Panc1 (cell line): ENCODE data around the gene NDUFA12. TPM values are rescaled to one million over a fixed set of nuclear protein-coding genes. Genes with fewer than 3 reads are reported as not detected.

Experiments used
- ATAC-seq: fragments of 200-7000 bp; cut with Tn5 transposase; 2 replicates; pipeline ENCODE4 v1.9.1; 2020; ENCODE audit warnings: mild to moderate bottlenecking, moderate library complexity
- BruUV-seq: library from RNA; stranded (reverse); fragments of 400-500 nt; replicated peaks from 2 replicates; lab custom pipeline; 2021; lab: Mats Ljungman, UMichigan
- CTCF ChIA-PET: fragments of 300-600 bp; sonication (Branson Sonifier 250); formaldehyde crosslinking; loops from one replicate; lab custom pipeline; 2022; ENCODE audit warnings: antibody characterized with exemption; lab: Charles Lee
- POLR2A ChIA-PET: fragments of 300-600 bp; sonication (Branson Sonifier 250); formaldehyde crosslinking; loops from one replicate; lab custom pipeline; 2022; ENCODE audit warnings: antibody characterized with exemption; lab: Charles Lee
- DNase-seq: peaks from one replicate; pipeline ENCODE4 v3.0.0-alpha.2; 2010; ENCODE audit warnings: low read depth, low spot score
- H3K27ac ChIP-seq: 2 replicates; pipeline ENCODE4 v1.5.1; 2011; ENCODE audit warnings: mild to moderate bottlenecking, low read length, inconsistent platforms
- H3K27me3 ChIP-seq: fragments of 200-500 bp; sonication (Bioruptor generic); 2 replicates; pipeline ENCODE4 v1.6.0; 2014; ENCODE audit warnings: low read length, inconsistent platforms; ENCODE audit not compliant: control insufficient read depth, insufficient read depth
- H3K36me3 ChIP-seq: fragments of 200-500 bp; sonication (Bioruptor generic); 2 replicates; pipeline ENCODE4 v1.5.1; 2014; ENCODE audit warnings: inconsistent platforms, mild to moderate bottlenecking, low read length, moderate library complexity; ENCODE audit not compliant: control insufficient read depth, insufficient read depth
- H3K4me1 ChIP-seq: 2 replicates; pipeline ENCODE4 v1.5.1; 2011; ENCODE audit warnings: inconsistent platforms, mild to moderate bottlenecking, low read length, moderate library complexity; ENCODE audit not compliant: control insufficient read depth, insufficient read depth
- H3K4me3 ChIP-seq, 2 experiments: 2 replicates each; pipeline ENCODE4 v1.5.1; 2011 to 2012; ENCODE audit warnings: low read depth in 2 of 2, low read length in 2 of 2, mild to moderate bottlenecking in 2 of 2, inconsistent platforms in 1 of 2, moderate library complexity in 1 of 2
- H3K9me3 ChIP-seq: fragments of 200-500 bp; sonication (Bioruptor generic); 2 replicates; pipeline ENCODE4 v1.5.1; 2014; ENCODE audit warnings: low read depth, mild to moderate bottlenecking, inconsistent platforms, low read length, moderate library complexity; ENCODE audit not compliant: control insufficient read depth, insufficient read depth
- CTCF ChIP-seq: fragments of 450-650 bp; IDR thresholded peaks from 2 replicates; pipeline ENCODE4 v1.5.1; 2017; ENCODE audit warnings: mild to moderate bottlenecking
- POLR2AphosphoS5 ChIP-seq: IDR thresholded peaks from 2 replicates; pipeline ENCODE4 v1.6.1; 2012; ENCODE audit warnings: mild to moderate bottlenecking, low read depth, low read length, moderate library complexity
- REST ChIP-seq, 2 experiments: IDR thresholded peaks; 2 replicates each; pipeline ENCODE4 v1.6.1; 2011 to 2012; ENCODE audit warnings: low read depth in 2 of 2, control low read depth in 1 of 2, low read length in 1 of 2, mild to moderate bottlenecking in 1 of 2, moderate library complexity in 1 of 2; ENCODE audit not compliant: insufficient read depth in 1 of 2
- TCF7L2 ChIP-seq: IDR thresholded peaks from 2 replicates; pipeline ENCODE4 v1.6.1; 2011; ENCODE audit warnings: mild to moderate bottlenecking, low read depth, low read length, inconsistent platforms
- in situ Hi-C: cut with HindIII; loops from 2 replicates; pipeline ENCODE4 v1.10.0; 2016; ENCODE audit warnings: low sequenced_read_pairs, low pct_unique_long_range_greater_than_20kb
- intact Hi-C: fragments of 100-400 bp; cut with micrococcal nuclease; formaldehyde crosslinking; loops from one replicate; pipeline ENCODE4 v1.10.0; 2022; ENCODE audit not compliant: unreplicated experiment
- total RNA-seq: library from RNA; stranded (reverse); gene quantifications from one replicate; pipeline ENCODE4 v1.2.1, GENCODE V29; 2021; ENCODE audit not compliant: unreplicated experiment

Gene NDUFA12
- total RNA-seq, 1 experiment from 2014 or later, result 108 TPM

DNA sequence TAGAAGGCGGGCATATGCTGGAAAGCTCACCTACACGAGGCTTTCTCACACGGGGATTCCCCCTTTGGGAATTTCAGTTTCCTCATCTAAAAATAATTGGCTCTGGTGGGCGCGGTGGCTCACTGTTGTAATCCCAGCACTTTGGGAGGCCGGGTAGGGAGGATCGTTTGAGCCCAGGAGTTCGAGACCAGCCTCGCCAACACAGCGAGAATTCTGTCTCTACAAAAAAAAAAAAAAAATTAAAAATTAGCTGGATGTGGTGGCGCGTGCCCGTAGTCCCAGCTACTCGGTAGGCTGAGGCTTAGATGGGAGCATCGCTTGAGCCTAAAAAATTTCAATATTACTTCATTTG lies 400 bp upstream of the NDUFA12 start:
- no peaks in the 10 kb centered on the region for H3K9me3 ChIP-seq
- peaks cover 3% of the 10 kb centered on the region; the same call in 1 of the 2 replicates for H3K36me3 ChIP-seq
- CTCF ChIA-PET, result interaction anchor here (0.6 to 0.7 kb wide), 3 partner anchors 11 to 87 kb away, joined by 3 to 12 read pairs (median 4); no protein-coding TSS in a partner anchor
- peak; percentile 49 for ATAC-seq
- TSS peak; percentile 90 for BruUV-seq
- no peaks in the 10 kb centered on the region for H3K27me3 ChIP-seq
- intact Hi-C loops (no loop called here), in situ Hi-C loops (no loop called here)
- H3K27ac ChIP-seq, result peak overlapping the region; percentile 88
- no peak for DNase-seq
- POLR2A ChIA-PET, result interaction anchor here (0.7 kb wide), 2 partner anchors 130 to 295 kb away, joined by 5 to 6 read pairs; no protein-coding TSS in a partner anchor
- peak overlapping the region; percentile 77 to 93 for H3K4me3 ChIP-seq
- H3K4me1 ChIP-seq, result peaks cover 4% of the 10 kb centered on the region; the same call in 1 of the 2 replicates
- TF ChIP-seq CTCF (no peak), REST (IDR thresholded peaks at IDR 0.05; ENCODE audit: insufficient read depth in 1 of 2, low read depth in 2 of 2, low read length in 1 of 2) (no peak), POLR2AphosphoS5 (no peak)

GRCh38 chr12:95002754-95003153 lies 743 bp downstream of the NDUFA12 start:
- TF ChIP-seq TCF7L2 (no peak), CTCF (no peak), REST (IDR thresholded peaks at IDR 0.05; ENCODE audit: insufficient read depth in 1 of 2, low read depth in 2 of 2, low read length in 1 of 2) (no peak)
- CTCF ChIA-PET, result no interaction called here
- POLR2A ChIA-PET, result no interaction called here
- peak overlapping the region; percentile 77 to 93 for H3K4me3 ChIP-seq
- ATAC-seq (no peak), DNase-seq (no peak)
- H3K4me1 ChIP-seq, result peaks cover 4% of the 10 kb centered on the region; the same call in 1 of the 2 replicates
- no peaks in the 10 kb centered on the region for H3K27me3 ChIP-seq
- peak overlapping the region; percentile 88 for H3K27ac ChIP-seq
- H3K9me3 ChIP-seq, result no peaks in the 10 kb centered on the region
- in situ Hi-C loops, result no loop called here
- no TSS peak for BruUV-seq
- H3K36me3 ChIP-seq, result peaks cover 3% of the 10 kb centered on the region; the same call in 1 of the 2 replicates
- intact Hi-C loops, result no loop called here
